Stimulated activated CD4-positive, alpha-beta T cell treated with anti-CD3 and anti-CD28 coated beads, Interleukin-1b, Interleukin-23, amount 100 ng/mL, for 48 hours (primary cell): Measurements from ENCODE around the gene HOXC6.

Experiments
- DNase-seq: peaks from one replicate; pipeline ENCODE4 v3.0.0-alpha.2; 2020

HOXC6 gene

GRCh38 chr12:54028314-54029201, at the start of gene HOXC6:
HOXC6 (plus strand) TSS chr12:54028440; CDS start chr12:54028522, 82 bp downstream.
- no peak for DNase-seq

- no peak for DNase-seq
Observed at GRCh38 chr12:53978477-53979356, 49.5 kb upstream of the HOXC6 start.

GRCh38 chr12:53980104-53980801, 48.0 kb upstream of the HOXC6 start:
- DNase-seq, result no peak

GRCh38 chr12:53980802-53981496, 47.3 kb upstream of the HOXC6 start:
- DNase-seq, result no peak

- no peak for DNase-seq
Observed at GRCh38 chr12:53981634-53982565, 46.3 kb upstream of the HOXC6 start.

GRCh38 chr12:53982648-53983567, 45.3 kb upstream of the HOXC6 start:
- no peak for DNase-seq

- no peak for DNase-seq
Observed at GRCh38 chr12:53983568-53983949, 44.7 kb upstream of the HOXC6 start.

GRCh38 chr12:53983950-53984572, 44.2 kb upstream of the HOXC6 start:
- no peak for DNase-seq

GRCh38 chr12:53984901-53985691, 43.1 kb upstream of the HOXC6 start, which contains the start of gene HOXC10:
HOXC10 (plus strand) TSS chr12:53985146; CDS start chr12:53985260, 114 bp downstream.
- peak; percentile 91 for DNase-seq

- no peak for DNase-seq
Observed at GRCh38 chr12:53985692-53985993, 42.6 kb upstream of the HOXC6 start.

GRCh38 chr12:53985994-53986685, 42.1 kb upstream of the HOXC6 start:
- no peak for DNase-seq

GRCh38 chr12:53986686-53987483, 41.4 kb upstream of the HOXC6 start:
- DNase-seq, result no peak

GRCh38 chr12:53987787-53988230, 40.4 kb upstream of the HOXC6 start:
- no peak for DNase-seq

GRCh38 chr12:53988541-53989226, 39.6 kb upstream of the HOXC6 start:
- no peak for DNase-seq

GRCh38 chr12:53989227-53990113, 38.8 kb upstream of the HOXC6 start:
- no peak for DNase-seq
